ENCODE measurements around the gene INAFM2. TPM values are rescaled to one million over a fixed set of nuclear protein-coding genes. Genes with fewer than 3 reads are reported as not detected.

The INAFM2 gene
- total and polyA plus RNA-seq, 9 donors: 7.4 to 50.6 (median 30.6) TPM

GRCh38 chr15:40342416-40343320, 19.2 kb downstream of the INAFM2 start:
- Histone ChIP-seq H3K27me3 (no peaks in the 10 kb centered on the region), H3K4me3 (no peak overlapping the region), H3K9me3 (no peaks in the 10 kb centered on the region), H3K27ac (peak overlapping the region in 1 of 2 donors; percentile 13), H3K36me3 (no peaks in the 10 kb centered on the region), H3K4me1 (ENCODE audit: insufficient read depth) (peaks cover 24% of the 10 kb centered on the region)
- WGBS, 3 donors: 55 to 72% (median 62%) methylated on average over 7 of the region's 7 CpGs
- intact Hi-C loops (cut with DNase I): loop anchor here in 1 of 4 donors (10.0 kb wide), 1 partner anchor 238 kb away; the partner anchor contains the start of gene BMF
- no peak for DNase-seq
- TF ChIP-seq EP300 (IDR thresholded peaks at IDR 0.05): no peak
- no peak for TF ChIP-seq CTCF (IDR thresholded peaks at IDR 0.05)
- TF ChIP-seq POLR2A (IDR thresholded peaks at IDR 0.05): no peak

GRCh38 chr15:40343512-40343911, 20.0 kb downstream of the INAFM2 start:
- no peaks in the 10 kb centered on the region for H3K36me3 ChIP-seq
- no peak for DNase-seq
- no peak for TF ChIP-seq POLR2A (IDR thresholded peaks at IDR 0.05)
- no peak for TF ChIP-seq EP300 (IDR thresholded peaks at IDR 0.05)
- TF ChIP-seq CTCF (IDR thresholded peaks at IDR 0.05): no peak
- H3K9me3 ChIP-seq: no peaks in the 10 kb centered on the region
- H3K27ac ChIP-seq: peak overlapping the region in 1 of 2 donors; percentile 13
- no peak overlapping the region for H3K4me3 ChIP-seq
- H3K27me3 ChIP-seq: no peaks in the 10 kb centered on the region
- WGBS, 3 donors: 85 to 96% (median 86%) methylated on average over 10 of the region's 10 CpGs
- peaks cover 17% of the 10 kb centered on the region for H3K4me1 ChIP-seq (ENCODE audit: insufficient read depth)
- intact Hi-C loops (cut with DNase I): loop anchor here in 1 of 4 donors (10.0 kb wide), 1 partner anchor 239 kb away; the partner anchor contains the start of gene BMF

- H3K27me3 ChIP-seq: no peaks in the 10 kb centered on the region
- peaks cover 16% of the 10 kb centered on the region for H3K4me1 ChIP-seq (ENCODE audit: insufficient read depth)
- no peak overlapping the region for H3K27ac ChIP-seq
- TF ChIP-seq EP300 (IDR thresholded peaks at IDR 0.05) (no peak), POLR2A (IDR thresholded peaks at IDR 0.05) (no peak), CTCF (IDR thresholded peaks at IDR 0.05) (no peak)
- H3K4me3 ChIP-seq: no peak overlapping the region
- WGBS, 3 donors: 38 to 48% (median 38%) methylated on average over 6 of the region's 6 CpGs
- intact Hi-C loops (cut with DNase I): loop anchor here in 1 of 4 donors (10.0 kb wide), 1 partner anchor 239 kb away; the partner anchor contains the start of gene BMF
- DNase-seq: no peak
- no peaks in the 10 kb centered on the region for H3K36me3 ChIP-seq
- no peaks in the 10 kb centered on the region for H3K9me3 ChIP-seq
Measured at GRCh38 chr15:40344217-40344616, 20.7 kb downstream of the INAFM2 start.

- intact Hi-C loops (cut with DNase I): loop anchor here in 1 of 4 donors (10.0 kb wide), 1 partner anchor 240 kb away; the partner anchor contains the start of gene BMF
- Histone ChIP-seq H3K4me1 (ENCODE audit: insufficient read depth) (peaks cover 12% of the 10 kb centered on the region), H3K36me3 (no peaks in the 10 kb centered on the region), H3K9me3 (no peaks in the 10 kb centered on the region), H3K27ac (no peak overlapping the region), H3K4me3 (no peak overlapping the region), H3K27me3 (no peaks in the 10 kb centered on the region)
- no peak for TF ChIP-seq EP300 (IDR thresholded peaks at IDR 0.05)
- no peak for TF ChIP-seq POLR2A (IDR thresholded peaks at IDR 0.05)
- peak; percentile 39 to 62 (median 57) for TF ChIP-seq CTCF (IDR thresholded peaks at IDR 0.05)
- DNase-seq: peak in 4 of 5 donors; percentile 49 to 75 (median 60)
- 32 to 45% (median 41%) methylated on average over 15 of the region's 15 CpGs for WGBS, 3 donors
Measured at GRCh38 chr15:40344631-40345120, 21.2 kb downstream of the INAFM2 start.

All from ovary (tissue), 9 donors.